ENCODE measurements around the gene PIK3AP1. TPM values are rescaled to one million over a fixed set of nuclear protein-coding genes. Genes with fewer than 3 reads are reported as not detected.
"Not testable (repeated sequence)": the region's sequence is repeated elsewhere in the genome, so short reads cannot be mapped to it uniquely, and the experiment has no call there.

Gene PIK3AP1
- total and polyA plus RNA-seq, 4 donors, result 2.1 to 8.7 (median 4.1) TPM

DNA sequence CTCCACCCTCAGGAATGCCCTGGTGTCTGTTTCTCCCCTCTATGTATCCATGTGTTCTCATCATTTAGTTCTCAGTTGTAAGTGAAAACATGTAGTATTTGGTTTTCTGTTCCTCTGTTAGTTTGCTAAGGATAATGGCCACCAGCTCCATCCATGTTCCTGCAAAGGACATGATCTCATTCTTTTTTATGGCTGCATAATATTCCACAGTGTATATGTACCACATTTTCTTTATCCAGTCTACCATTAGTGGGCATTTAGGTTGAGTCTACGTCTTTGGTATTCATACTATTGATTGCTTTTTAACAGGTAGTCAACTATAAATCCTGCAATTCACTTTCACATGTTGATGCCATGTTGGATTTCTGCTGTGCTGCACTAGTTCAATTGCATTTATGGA lies 39.9 kb downstream of the PIK3AP1 start:
- not testable (repeated sequence) for H3K4me3 ChIP-seq (ENCODE audit: low read depth, low read length); H3K9me3 ChIP-seq (ENCODE audit: control insufficient read depth, insufficient read depth, low read length); H3K36me3 ChIP-seq (ENCODE audit: control insufficient read depth, insufficient read depth, low read length); H3K4me1 ChIP-seq (ENCODE audit: control insufficient read depth, insufficient read depth, low read length); H3K27me3 ChIP-seq (ENCODE audit: control insufficient read depth, insufficient read depth, low read length); DNase-seq (ENCODE audit: low read depth in 4 of 6, low spot score in 6 of 6); H3K27ac ChIP-seq (ENCODE audit: low read depth, low read length)
- no CpG with 5 or more reads among the region's 1 CpG for WGBS (ENCODE audit: insufficient coverage)

DNA sequence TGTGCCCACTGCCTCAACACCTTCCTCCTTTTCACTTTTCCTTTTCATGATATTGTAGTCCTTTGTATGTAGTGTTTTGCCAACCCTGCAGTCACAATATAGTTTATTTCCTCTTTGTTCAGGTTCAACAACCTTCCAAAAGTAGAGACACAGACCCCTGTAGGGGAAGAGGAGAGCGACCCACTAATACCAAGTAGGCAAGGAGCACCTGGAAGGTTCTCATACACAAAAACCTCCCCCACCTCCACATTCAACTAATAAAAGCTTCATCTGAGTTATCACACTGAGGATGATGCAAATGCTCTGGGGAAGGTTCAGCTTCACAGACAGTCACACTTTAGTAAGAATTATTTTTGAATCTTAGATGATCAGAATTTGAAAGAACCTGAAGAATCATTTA lies 41.6 kb downstream of the PIK3AP1 start:
- Histone ChIP-seq H3K27ac (ENCODE audit: low read depth, low read length) (no peak overlapping the region), H3K36me3 (ENCODE audit: control insufficient read depth, insufficient read depth, low read length) (no peaks in the 10 kb centered on the region), H3K4me1 (ENCODE audit: control insufficient read depth, insufficient read depth, low read length) (no peaks in the 10 kb centered on the region), H3K9me3 (ENCODE audit: control insufficient read depth, insufficient read depth, low read length) (no peaks in the 10 kb centered on the region), H3K4me3 (ENCODE audit: low read depth, low read length) (no peak overlapping the region), H3K27me3 (ENCODE audit: control insufficient read depth, insufficient read depth, low read length) (no peaks in the 10 kb centered on the region)
- WGBS (ENCODE audit: insufficient coverage), result no CpG with 5 or more reads among the region's 1 CpG
- DNase-seq (ENCODE audit: low read depth in 4 of 6, low spot score in 6 of 6), result no peak

DNA sequence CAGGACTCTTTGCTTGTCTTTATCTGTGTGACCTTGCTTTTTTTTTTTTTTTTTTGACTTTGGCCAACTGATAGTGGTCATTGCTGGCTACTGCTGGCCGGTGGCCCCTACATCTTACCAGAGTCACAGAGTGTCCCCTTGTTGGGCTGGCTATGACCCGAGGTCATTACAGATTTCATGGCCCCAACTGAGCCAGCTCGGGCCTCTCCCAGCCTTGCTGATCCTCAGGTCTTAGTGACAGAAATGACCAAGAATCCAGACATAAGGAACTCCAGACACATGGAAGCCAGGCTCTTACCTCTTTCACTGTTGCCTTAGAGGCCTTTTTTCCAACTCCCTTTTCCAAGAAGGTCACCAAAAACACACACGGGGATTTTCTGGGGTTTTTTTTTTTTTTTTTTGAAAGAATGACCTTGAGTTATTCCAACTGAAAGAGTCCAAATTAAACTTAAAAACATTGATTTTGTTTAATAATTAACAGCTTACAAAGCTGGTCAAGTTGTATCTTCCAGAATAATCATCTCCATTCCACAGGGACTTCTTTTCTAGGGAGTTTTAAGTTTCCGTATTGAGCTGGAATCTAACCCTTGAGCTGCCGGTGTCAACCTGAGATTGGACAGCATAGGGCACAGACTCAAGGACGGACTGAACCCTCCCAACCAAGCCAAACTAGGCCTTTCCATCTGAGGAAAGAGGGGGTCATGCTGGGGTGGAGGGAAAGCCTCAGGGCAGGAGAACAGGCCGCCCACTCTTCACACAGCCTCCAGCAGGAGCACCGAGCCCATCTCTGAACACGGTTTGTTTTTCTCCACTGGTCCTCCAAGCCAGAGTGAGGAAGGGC lies 43.8 kb downstream of the PIK3AP1 start:
- H3K36me3 ChIP-seq (ENCODE audit: control insufficient read depth, insufficient read depth, low read length), result no peaks in the 10 kb centered on the region
- H3K27me3 ChIP-seq (ENCODE audit: control insufficient read depth, insufficient read depth, low read length), result no peaks in the 10 kb centered on the region
- no peak overlapping the region for H3K27ac ChIP-seq (ENCODE audit: low read depth, low read length)
- no peaks in the 10 kb centered on the region for H3K9me3 ChIP-seq (ENCODE audit: control insufficient read depth, insufficient read depth, low read length)
- no peak overlapping the region for H3K4me3 ChIP-seq (ENCODE audit: low read depth, low read length)
- DNase-seq (ENCODE audit: low read depth in 4 of 6, low spot score in 6 of 6), result no peak
- peaks cover 5% of the 10 kb centered on the region for H3K4me1 ChIP-seq (ENCODE audit: control insufficient read depth, insufficient read depth, low read length)
- WGBS (ENCODE audit: insufficient coverage), result 93% methylated on average over 3 of the region's 10 CpGs

DNA sequence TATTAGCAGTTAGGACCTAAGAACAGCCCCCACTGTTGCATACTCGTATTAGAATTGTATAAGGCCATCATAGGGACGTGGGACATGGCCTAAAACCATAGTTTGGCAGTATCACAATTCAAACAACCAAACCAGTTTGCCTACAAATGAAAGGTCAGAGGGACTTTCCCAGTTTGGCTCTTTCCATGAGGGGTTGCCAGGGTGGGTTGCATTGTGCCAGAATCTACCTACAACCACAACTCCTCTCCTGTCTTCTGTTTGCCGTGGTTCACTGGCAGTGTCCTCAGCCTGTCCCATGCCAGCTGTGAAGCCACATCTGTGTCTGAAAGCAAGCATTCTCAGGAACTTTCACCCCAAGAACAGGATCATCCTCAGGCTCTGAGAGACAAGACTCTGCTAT lies 44.5 kb downstream of the PIK3AP1 start:
- DNase-seq (ENCODE audit: low read depth in 4 of 6, low spot score in 6 of 6), result no peak
- H3K9me3 ChIP-seq (ENCODE audit: control insufficient read depth, insufficient read depth, low read length), result no peaks in the 10 kb centered on the region
- H3K4me1 ChIP-seq (ENCODE audit: control insufficient read depth, insufficient read depth, low read length), result peaks cover 5% of the 10 kb centered on the region
- 100% methylated on average over 1 of the region's 3 CpGs for WGBS (ENCODE audit: insufficient coverage)
- H3K27me3 ChIP-seq (ENCODE audit: control insufficient read depth, insufficient read depth, low read length), result no peaks in the 10 kb centered on the region
- H3K4me3 ChIP-seq (ENCODE audit: low read depth, low read length), result no peak overlapping the region
- H3K27ac ChIP-seq (ENCODE audit: low read depth, low read length), result no peak overlapping the region
- H3K36me3 ChIP-seq (ENCODE audit: control insufficient read depth, insufficient read depth, low read length), result no peaks in the 10 kb centered on the region

DNA sequence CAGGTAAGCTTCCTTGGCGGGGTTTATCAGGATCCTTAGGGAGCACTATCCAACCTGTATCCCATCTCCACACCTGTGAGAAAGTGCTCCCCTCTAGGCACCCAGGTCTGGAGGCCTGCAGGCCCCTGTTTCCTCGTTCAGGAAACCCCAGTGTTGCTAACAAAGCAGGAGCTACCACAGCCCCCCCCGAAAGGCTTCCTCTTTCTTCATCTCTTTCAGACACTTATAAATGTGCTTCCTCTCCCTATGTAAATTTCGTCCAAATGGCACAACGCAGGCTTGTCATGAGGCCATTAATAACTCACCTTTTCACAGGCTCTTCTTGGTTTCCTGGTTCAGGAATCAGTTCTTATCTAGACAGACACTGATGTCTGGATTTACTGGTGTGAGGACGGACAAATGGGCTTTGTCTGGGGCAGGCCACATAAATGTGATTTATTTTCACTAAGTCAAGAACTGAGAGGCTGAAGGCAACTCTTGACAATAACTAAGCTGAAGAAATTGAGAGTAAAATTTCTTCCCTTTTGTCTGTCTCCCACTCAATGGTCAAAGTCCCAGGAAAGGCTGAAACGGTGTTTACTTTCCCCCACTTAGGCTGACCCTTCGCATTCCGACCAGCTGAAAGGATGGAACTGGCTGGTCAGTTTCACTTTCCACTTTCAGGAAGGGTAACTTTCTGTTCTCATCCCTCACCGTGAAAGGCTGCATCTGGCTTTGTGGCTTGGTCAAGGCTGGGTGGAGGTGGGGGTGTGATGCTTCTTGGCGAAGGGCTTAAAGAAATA lies 46.8 kb downstream of the PIK3AP1 start:
- Histone ChIP-seq H3K4me1 (ENCODE audit: control insufficient read depth, insufficient read depth, low read length) (peaks cover 5% of the 10 kb centered on the region), H3K36me3 (ENCODE audit: control insufficient read depth, insufficient read depth, low read length) (no peaks in the 10 kb centered on the region), H3K9me3 (ENCODE audit: control insufficient read depth, insufficient read depth, low read length) (no peaks in the 10 kb centered on the region), H3K27ac (ENCODE audit: low read depth, low read length) (no peak overlapping the region), H3K27me3 (ENCODE audit: control insufficient read depth, insufficient read depth, low read length) (no peaks in the 10 kb centered on the region), H3K4me3 (ENCODE audit: low read depth, low read length) (no peak overlapping the region)
- WGBS (ENCODE audit: insufficient coverage), result 46% methylated on average over 4 of the region's 11 CpGs
- DNase-seq (ENCODE audit: low read depth in 4 of 6, low spot score in 6 of 6), result peak in 3 of 6 donors; percentile 12 to 37 (median 25)

DNA sequence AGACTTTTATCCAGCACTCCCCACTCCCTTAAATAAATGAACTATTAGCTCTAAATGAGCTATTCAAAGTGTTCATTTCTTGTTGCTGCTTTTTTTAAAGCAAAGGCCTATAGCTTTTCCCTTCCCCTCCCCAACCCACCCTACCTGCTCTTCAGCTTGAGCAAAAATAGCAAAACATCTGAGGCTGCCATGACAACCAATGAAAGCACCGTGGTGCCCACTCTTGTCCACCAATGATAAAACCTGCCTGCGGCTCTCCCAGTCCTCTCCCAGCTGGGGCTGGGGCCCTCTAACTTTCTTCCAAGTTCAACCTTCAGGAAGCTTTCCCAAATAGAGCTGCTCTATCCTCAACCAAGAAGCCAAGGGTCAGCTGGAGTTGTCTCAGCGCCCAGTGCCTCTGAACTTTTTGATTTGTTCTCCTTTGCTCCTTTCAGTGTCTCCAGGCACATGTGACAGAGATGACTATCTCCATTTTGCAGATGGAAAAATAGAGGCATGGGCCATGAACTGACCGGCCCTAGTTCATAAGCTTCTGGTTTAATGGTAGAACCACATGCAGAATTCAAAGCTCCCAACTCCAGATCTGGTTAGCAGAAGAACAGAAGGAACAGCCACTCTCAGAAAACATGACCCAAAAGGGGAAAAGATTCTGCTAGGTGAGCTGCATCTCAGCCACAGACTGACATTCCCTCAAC lies 47.7 kb downstream of the PIK3AP1 start:
- Histone ChIP-seq H3K36me3 (ENCODE audit: control insufficient read depth, insufficient read depth, low read length) (no peaks in the 10 kb centered on the region), H3K27me3 (ENCODE audit: control insufficient read depth, insufficient read depth, low read length) (no peaks in the 10 kb centered on the region), H3K4me3 (ENCODE audit: low read depth, low read length) (no peak overlapping the region), H3K9me3 (ENCODE audit: control insufficient read depth, insufficient read depth, low read length) (no peaks in the 10 kb centered on the region), H3K27ac (ENCODE audit: low read depth, low read length) (no peak overlapping the region), H3K4me1 (ENCODE audit: control insufficient read depth, insufficient read depth, low read length) (peaks cover 5% of the 10 kb centered on the region)
- WGBS (ENCODE audit: insufficient coverage), result 71% methylated on average over 3 of the region's 4 CpGs
- DNase-seq (ENCODE audit: low read depth in 4 of 6, low spot score in 6 of 6), result no peak

DNA sequence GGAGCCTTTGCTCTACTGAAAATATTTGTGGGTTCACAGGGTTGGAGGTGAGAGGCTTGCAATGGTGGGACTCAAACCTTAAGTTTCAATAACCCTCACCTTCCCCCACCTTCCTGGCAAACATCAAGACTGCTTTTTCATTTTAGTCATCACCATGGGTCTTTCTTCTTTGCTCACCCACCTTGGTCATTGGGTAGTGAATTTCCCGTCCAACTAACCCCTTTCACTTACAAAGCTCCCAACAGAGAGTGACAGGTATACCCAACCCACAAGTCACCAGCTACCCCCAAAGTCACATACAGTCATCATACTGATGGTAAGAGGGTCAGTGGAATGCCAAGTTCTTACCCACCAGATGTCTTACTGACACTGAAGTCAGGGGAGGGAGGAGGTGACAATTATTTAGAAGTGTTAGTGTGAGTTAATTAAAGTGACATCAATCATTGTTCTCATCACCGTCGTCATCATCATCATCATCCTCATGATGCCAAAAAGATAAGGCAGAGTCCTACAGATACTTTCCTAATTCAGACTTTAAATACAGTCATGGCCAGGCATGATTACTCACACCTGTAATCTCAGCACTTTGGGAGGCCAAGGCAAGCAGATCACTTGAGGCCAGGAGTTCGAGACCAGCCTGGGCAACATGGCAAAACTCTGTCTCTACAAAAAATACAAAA lies 49.0 kb downstream of the PIK3AP1 start:
- DNase-seq (ENCODE audit: low read depth in 4 of 6, low spot score in 6 of 6), result no peak
- no peak overlapping the region for H3K4me3 ChIP-seq (ENCODE audit: low read depth, low read length)
- no peaks in the 10 kb centered on the region for H3K27me3 ChIP-seq (ENCODE audit: control insufficient read depth, insufficient read depth, low read length)
- no peak overlapping the region for H3K27ac ChIP-seq (ENCODE audit: low read depth, low read length)
- 94% methylated on average over 2 of the region's 4 CpGs for WGBS (ENCODE audit: insufficient coverage)
- no peaks in the 10 kb centered on the region for H3K36me3 ChIP-seq (ENCODE audit: control insufficient read depth, insufficient read depth, low read length)
- H3K4me1 ChIP-seq (ENCODE audit: control insufficient read depth, insufficient read depth, low read length), result peaks cover 5% of the 10 kb centered on the region
- no peaks in the 10 kb centered on the region for H3K9me3 ChIP-seq (ENCODE audit: control insufficient read depth, insufficient read depth, low read length)

DNA sequence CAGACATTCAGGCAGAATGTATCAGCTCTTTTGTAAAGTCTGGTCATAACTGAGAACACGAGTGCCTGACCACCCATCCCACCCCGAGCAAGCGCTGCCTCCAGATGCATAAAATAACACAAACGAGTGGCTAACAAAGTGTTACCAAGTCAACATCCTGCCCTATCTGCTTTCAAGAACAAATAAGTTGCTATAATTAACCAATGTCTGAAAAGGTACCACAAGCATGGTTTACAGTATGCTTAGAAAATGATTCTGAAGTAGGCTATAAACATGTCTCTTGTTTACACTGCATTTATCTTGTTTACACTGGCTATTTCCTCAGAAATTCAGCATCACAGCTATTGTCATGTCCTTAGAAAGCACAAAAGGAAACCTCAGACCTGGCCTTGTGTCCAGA lies 49.5 kb downstream of the PIK3AP1 start:
- no peak for DNase-seq (ENCODE audit: low read depth in 4 of 6, low spot score in 6 of 6)
- Histone ChIP-seq H3K36me3 (ENCODE audit: control insufficient read depth, insufficient read depth, low read length) (no peaks in the 10 kb centered on the region), H3K27me3 (ENCODE audit: control insufficient read depth, insufficient read depth, low read length) (no peaks in the 10 kb centered on the region), H3K27ac (ENCODE audit: low read depth, low read length) (no peak overlapping the region), H3K4me1 (ENCODE audit: control insufficient read depth, insufficient read depth, low read length) (peaks cover 5% of the 10 kb centered on the region), H3K4me3 (ENCODE audit: low read depth, low read length) (no peak overlapping the region), H3K9me3 (ENCODE audit: control insufficient read depth, insufficient read depth, low read length) (no peaks in the 10 kb centered on the region)
- WGBS (ENCODE audit: insufficient coverage), result 52% methylated on average over 3 of the region's 4 CpGs

DNA sequence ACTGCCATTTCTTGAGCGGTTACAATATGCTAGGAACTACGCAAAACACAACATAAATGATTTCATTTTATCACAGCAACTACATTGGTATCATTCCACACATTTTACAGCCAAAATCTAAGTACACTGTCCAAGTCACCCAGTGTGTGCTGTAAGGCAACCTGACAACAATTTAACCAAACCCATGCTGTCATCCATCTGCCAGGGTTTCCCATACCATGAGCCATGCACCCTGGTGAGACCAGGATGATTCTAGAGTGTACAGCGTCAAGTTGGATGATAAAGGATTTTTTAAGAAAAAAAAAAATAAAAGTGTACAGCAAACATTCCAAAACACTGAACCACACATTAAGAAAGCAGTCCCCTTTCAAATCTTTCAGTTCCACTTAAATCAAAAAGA lies 52.9 kb downstream of the PIK3AP1 start:
- Histone ChIP-seq H3K9me3 (ENCODE audit: control insufficient read depth, insufficient read depth, low read length) (no peaks in the 10 kb centered on the region), H3K4me3 (ENCODE audit: low read depth, low read length) (no peak overlapping the region), H3K27ac (ENCODE audit: low read depth, low read length) (no peak overlapping the region), H3K4me1 (ENCODE audit: control insufficient read depth, insufficient read depth, low read length) (no peaks in the 10 kb centered on the region), H3K36me3 (ENCODE audit: control insufficient read depth, insufficient read depth, low read length) (no peaks in the 10 kb centered on the region), H3K27me3 (ENCODE audit: control insufficient read depth, insufficient read depth, low read length) (no peaks in the 10 kb centered on the region)
- no peak for DNase-seq (ENCODE audit: low read depth in 4 of 6, low spot score in 6 of 6)
- whole genome bisulfite sequencing (ENCODE audit: insufficient coverage), result 90% methylated on average over 2 of the region's 3 CpGs
